Left ventricle myocardium superior (tissue), 1 donor: ENCODE results near the gene PSME2. TPM values are rescaled to one million over a fixed set of nuclear protein-coding genes. Genes with fewer than 3 reads are reported as not detected.

Source experiments
- ATAC-seq: fragments of 200-7000 bp; cut with Tn5 transposase; one replicate; pipeline ENCODE4 v1.9.1; 2020; ENCODE audit warnings: mild to moderate bottlenecking, moderate library complexity
- DNase-seq: peaks from one replicate; pipeline ENCODE4 v3.0.0-alpha.2; 2020
- intact Hi-C: fragments of 100-400 bp; cut with micrococcal nuclease; formaldehyde crosslinking; loops from one replicate; pipeline ENCODE4 v1.11.0; 2022
- long read RNA-seq: library from polyadenylated mRNA; unstranded; transcript quantifications from one replicate; pipeline ENCODE4 v2.0.0, GENCODE V29; 2021
- total RNA-seq: library from RNA; stranded (reverse); fragmentation: NEBNext Ultra II Directional; extraction: Animal tissue kit (Norgen Biotek cat#: 25700); gene quantifications from one replicate; pipeline ENCODE4 v1.2.1, GENCODE V29; 2021
- donor health status: DM: no; HTN: yes; CAD: no; lungs with severe emphysema.

Gene PSME2, protein sequence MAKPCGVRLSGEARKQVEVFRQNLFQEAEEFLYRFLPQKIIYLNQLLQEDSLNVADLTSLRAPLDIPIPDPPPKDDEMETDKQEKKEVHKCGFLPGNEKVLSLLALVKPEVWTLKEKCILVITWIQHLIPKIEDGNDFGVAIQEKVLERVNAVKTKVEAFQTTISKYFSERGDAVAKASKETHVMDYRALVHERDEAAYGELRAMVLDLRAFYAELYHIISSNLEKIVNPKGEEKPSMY
- 92.6 TPM for total RNA-seq
- long read RNA-seq, transcript PSME2-203 (11 exons, 1,502 nt) = minor isoform, 5 of 113 reads
- long read RNA-seq, transcript PSME2-205 (2 exons, 496 nt) = minor isoform, 5 of 113 reads
- long read RNA-seq, transcript PSME2-201 (11 exons, 1,404 nt) = major isoform, 88 of 113 reads
- long read RNA-seq, partial matches to known transcripts = 5 of 113 reads
- long read RNA-seq, other reads (novel, unspliced or antisense) = 8 of 113 reads

GRCh38 chr14:24146453-24146977 lies at the start of gene PSME2:
Gene PSME2, minus strand, starts transcription at chr14:24146610. Its CDS starts 29 bp downstream, at chr14:24146581.
- intact Hi-C loops = no loop called here
- ATAC-seq (peak; percentile 87), DNase-seq (peak; percentile 95)

- intact Hi-C loops = no loop called here
- peak; percentile 95 for ATAC-seq
- DNase-seq = peak; percentile 93
Observed at GRCh38 chr14:24195186-24196070, 49.0 kb upstream of the PSME2 start, which contains the start of gene TM9SF1. Gene TM9SF1, minus strand, starts transcription at chr14:24195441. Its CDS starts 422 bp downstream, at chr14:24195019.

- ATAC-seq = no peak
Observed at GRCh38 chr14:24194873-24195185, 48.4 kb upstream of the PSME2 start.

DNA sequence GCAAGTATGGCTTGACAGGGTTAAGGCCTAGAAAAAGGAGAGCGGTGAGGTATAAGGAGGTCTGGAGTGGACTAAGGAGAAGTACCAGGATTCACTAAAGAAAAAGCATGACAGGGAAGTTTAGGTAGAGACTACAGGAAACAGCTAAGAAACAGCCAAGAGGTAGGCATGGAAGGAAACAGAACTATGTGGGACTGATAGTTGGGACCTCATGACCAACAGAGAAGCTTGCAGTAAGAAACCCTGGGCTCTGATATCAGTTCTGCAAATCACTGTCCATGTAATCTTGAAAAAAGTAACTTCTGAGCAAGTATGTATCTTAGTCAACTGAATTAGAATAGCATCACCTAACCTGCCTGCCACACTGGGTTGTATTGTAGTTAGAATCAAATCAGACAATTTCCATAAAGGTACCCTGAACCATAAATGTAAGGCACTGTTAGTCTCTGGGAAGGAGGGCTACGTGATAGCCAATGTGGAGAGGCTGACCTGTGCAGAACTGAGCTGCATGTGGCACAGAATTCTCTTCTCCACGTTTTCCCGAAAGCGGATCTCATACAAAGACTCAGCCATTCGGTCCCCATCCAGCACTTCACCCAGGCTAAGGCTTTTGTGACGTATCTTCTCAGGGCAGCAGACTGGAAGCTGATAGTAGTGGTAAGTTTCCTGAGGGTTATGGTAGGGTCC lies 47.9 kb upstream of the PSME2 start:
- no peak for DNase-seq
- intact Hi-C loops = no loop called here
- no peak for ATAC-seq

More at GRCh38 chr14:24194873-24195185, 48.4 kb upstream of the PSME2 start:
- intact Hi-C loops = no loop called here
- no peak for DNase-seq

GRCh38 chr14:24192933-24193332 lies 46.5 kb upstream of the PSME2 start:
- no peak for ATAC-seq
- no peak for DNase-seq
- intact Hi-C loops = no loop called here

DNA sequence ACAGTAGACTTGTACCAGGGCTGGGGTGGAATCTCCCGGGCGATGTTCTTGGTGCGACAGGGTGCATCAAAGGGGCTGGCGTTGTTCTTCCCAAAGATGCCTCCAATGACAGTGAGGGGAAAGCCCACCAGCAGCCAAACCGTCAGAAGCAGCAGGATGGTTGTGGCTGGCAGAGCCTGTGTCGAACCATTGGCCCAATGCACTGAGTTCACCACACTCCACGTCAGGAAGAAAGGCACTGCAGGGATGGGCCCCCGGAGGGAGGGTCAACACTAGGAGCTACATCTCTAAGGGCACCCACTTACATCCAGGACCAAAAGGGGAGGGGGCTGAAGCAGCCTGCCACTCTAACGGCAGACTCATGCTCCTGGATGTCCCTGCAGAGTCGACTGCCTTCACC lies 44.0 kb upstream of the PSME2 start:
- DNase-seq (no peak), ATAC-seq (no peak)
- intact Hi-C loops = no loop called here

DNA sequence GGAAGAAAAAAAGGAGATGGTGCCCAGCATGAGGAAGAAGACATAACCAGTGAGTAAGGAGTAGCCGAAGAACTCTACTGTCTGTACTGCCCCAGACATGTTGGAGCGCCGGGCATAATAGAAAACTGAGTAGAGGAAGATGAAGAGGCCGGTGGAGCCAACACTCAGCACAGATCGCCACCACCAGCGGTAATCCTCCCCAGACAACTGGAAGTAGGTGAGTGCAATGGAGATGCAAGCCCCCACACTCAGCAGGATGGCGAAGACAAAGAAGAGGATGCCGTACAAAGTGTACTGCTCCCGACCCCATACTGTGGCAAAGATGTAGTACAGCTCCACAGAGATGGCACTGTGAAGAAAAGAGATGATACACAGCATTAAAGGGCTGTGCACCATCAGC lies 43.0 kb upstream of the PSME2 start:
- intact Hi-C loops = no loop called here
- DNase-seq = no peak
- no peak for ATAC-seq

GRCh38 chr14:24189059-24189375 lies 42.6 kb upstream of the PSME2 start:
- intact Hi-C loops = no loop called here
- DNase-seq = no peak
- no peak for ATAC-seq

DNA sequence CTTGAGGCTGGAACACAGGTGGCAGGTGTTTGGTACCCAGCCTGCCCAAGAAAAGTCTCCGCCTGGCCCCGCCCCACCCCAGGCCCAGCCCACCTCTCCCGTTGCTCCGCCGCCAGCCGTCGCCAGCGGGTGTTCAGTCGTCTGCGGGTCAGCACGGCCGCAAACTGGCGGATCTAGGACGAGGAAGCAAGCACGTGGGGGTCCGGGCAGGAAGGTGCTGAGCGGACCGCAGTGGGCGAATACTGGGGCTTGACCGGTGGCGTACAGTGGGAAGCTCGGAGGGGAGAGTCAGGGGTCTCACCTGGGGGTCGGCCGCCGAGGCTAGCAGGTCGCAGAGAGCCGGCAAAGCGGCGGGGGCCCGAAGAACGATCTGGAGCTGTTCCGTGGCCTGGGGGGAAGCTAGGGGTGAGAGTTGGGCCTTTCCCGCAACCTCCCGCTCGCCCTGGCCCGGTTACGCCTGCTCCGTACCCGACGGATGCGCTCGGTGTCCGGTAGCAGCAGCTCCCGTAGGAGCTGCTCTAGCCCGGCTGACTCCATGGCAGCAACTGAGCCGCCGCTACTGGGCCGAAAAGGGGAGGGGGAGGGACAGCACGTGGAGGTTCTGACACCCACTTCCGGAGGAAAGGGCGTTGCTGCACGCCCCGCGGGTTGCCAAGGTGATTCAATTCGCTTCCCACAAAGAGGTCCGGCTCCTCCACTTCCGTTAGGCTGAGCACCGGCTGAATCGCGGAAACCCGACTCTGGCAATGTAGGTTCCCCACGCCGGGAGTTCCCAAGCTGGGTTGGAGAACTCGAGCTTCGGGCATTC lies 42.0 kb upstream of the PSME2 start, which contains the start of gene IPO4:
IPO4 (minus strand) TSS at position 566 of the 808 bp plus-strand sequence; CDS start at position 537, 29 bp downstream.
- ATAC-seq = peak; percentile 93
- peak; percentile 93 for DNase-seq
- intact Hi-C loops = no loop called here

GRCh38 chr14:24187539-24187915 lies 41.1 kb upstream of the PSME2 start:
- ATAC-seq = no peak
- no peak for DNase-seq
- intact Hi-C loops = no loop called here

DNA sequence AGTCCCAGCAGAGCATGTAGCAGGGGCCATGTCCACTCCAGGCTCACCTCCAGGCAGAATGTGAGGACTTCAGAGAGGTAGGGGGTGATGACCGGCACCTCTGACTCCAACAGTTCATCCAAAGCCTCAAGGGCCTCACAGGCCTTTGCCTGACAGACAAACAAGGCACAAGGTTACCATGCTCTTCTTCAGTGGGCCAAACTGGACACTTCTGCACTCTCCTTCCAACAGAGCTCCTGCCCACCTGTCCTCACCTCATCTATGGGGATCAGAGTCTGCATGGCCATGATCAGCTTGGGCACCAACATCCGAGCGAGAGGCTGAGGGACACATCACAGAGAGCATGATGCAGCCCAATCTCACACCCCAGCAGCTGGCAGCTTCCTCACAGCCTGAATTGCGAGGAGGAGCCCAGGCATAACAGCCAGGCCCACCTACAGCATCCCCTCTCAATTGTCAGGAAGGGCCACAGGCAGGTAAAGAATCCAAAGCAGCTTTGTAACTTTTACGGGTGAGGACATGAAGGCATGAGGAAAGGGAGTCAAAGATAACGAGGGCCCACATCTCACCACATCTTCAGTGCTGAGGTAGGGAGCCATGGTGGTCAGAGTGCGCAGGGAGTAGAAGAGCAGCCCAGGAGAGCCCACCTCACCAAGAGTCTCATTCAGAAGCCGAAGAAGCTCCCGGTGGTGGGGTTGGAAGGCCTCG lies 40.6 kb upstream of the PSME2 start:
- no peak for ATAC-seq
- no peak for DNase-seq
- intact Hi-C loops = no loop called here

GRCh38 chr14:24185741-24186140 lies 39.3 kb upstream of the PSME2 start:
- intact Hi-C loops = no loop called here
- no peak for DNase-seq
- ATAC-seq = no peak

DNA sequence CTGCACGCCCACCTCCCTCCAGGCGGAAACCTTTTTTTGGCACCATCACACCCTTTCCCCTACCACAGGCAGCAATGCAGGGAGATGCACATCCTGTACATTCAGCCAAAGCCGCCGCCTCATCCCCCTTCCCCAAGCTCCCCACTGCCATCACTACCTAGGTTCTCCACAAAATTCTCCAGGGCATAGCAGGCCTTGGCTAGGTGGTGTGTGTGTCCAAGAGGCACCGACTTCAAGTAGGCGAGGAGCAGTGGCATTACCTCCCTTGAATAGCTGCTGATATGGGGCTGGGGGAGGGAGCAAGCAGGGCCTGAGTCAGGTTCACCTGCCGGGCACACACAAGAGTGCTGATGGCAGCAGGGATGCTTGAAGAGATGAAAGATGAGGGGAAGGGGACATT lies 38.6 kb upstream of the PSME2 start:
- DNase-seq = no peak
- intact Hi-C loops = no loop called here
- no peak for ATAC-seq

DNA sequence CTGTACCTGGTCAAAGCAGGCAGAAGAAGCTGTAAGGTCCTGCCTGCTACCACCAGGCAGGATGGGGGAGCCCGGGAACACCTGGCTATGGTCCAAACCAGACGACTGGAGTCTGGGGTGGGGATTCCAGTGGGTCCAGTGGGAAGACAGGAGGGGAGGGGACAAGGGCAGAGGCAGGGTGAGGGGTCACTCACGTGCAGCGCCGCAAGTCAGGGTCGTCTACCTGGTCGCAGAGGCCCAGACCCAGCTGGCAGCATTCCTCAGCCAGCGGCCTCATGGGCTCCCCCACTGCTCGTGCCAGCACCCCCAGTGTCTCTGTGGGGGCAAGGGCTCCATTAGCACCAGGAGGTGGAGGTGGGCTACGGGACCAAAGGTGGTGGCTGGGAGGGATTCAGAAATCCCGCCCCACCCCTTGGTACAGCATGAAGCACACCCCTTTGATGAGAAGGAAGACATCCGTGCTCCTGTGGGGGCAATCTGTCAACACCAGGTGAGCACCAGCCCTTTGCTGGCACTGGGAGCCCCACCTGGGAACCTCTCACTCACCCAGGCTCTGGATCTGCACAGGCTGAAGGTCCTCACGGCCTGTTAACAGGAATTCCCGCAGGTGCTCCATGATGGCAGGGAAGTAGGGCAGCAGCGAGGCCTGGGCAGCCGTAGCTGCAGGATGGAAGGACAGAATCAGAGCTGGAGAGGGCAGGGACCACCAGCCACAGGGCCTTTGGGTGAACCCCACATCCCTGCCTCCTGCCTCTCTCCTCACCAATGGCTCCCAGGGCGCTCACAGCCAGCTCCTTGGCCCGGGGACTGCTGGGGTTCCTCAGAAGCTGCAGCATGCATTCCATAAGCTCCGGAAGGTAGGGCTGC lies 37.9 kb upstream of the PSME2 start:
- DNase-seq (no peak), ATAC-seq (no peak)
- intact Hi-C loops = no loop called here

GRCh38 chr14:24183014-24183481 lies 36.6 kb upstream of the PSME2 start:
- DNase-seq = no peak

GRCh38 chr14:24182110-24182882 lies 35.9 kb upstream of the PSME2 start:
- DNase-seq (no peak), ATAC-seq (no peak)
- intact Hi-C loops = no loop called here

More at GRCh38 chr14:24183014-24183481, 36.6 kb upstream of the PSME2 start:
- intact Hi-C loops = no loop called here
- ATAC-seq = no peak
